Measurements from ENCODE around the gene CHCHD1. TPM values are rescaled to one million over a fixed set of nuclear protein-coding genes. Genes with fewer than 3 reads are reported as not detected.

Gene CHCHD1
- total and polyA plus RNA-seq, 2 donors (not counting 3 experiments of a cell fraction or from before 2014, with no cell fraction given), result 31.7 to 39.2 TPM

DNA sequence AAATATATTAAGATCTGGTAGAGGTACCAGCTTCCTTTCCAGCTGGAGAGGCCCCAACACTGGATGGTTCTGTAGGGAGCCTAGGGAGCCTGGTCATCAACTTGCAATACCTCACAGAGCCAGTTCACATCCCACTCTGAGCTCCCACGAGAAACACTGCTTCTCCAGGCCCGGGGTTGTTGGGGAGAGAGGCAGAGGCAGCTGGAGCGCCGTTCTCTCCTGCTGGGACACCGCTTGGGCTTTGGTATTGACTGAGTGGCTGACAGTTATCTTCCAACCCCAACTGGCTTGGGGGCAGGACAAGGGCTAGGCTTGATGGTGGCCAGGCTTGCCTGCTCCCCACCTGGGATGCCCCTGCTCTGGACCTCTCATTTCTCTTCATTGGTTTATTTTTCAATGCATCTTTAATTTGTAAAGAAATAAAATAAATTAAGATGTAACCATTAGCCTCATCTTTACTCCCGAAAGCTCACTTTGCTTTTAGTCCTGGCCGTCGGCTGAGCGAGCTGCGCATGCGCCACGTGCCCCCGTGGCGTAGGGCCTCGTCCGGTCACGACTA is 10.0 kb upstream of the CHCHD1 start:
- no peaks in the 10 kb centered on the region for H4K20me1 ChIP-seq (replicated peaks; ENCODE audit: control insufficient read depth, extremely low read depth, insufficient read depth, low read length)
- peaks cover 20% of the 10 kb centered on the region for H3K4me1 ChIP-seq (ENCODE audit: control insufficient read depth, extremely low read depth, insufficient read depth, low read length)
- CTCF ChIA-PET, result interaction anchor here (0.7 to 8.3 kb wide), 4 partner anchors 8 to 107 kb away, joined by 3 to 69 read pairs (median 7); partner anchors contain the start of gene CHCHD1
- H3K36me3 ChIP-seq (ENCODE audit: control insufficient read depth in 2 of 2, extremely low read depth in 1 of 2, insufficient read depth in 2 of 2, low read length in 2 of 2), result peaks cover 12 to 37% of the 10 kb centered on the region in 2 experiments
- H2AFZ ChIP-seq (ENCODE audit: low read depth, low read length), result peak overlapping the region; percentile 55
- dilution Hi-C loops (cut with MboI; ENCODE audit: extremely low pct_ligation_motif_present, low sequenced_read_pairs), result no loop called here
- no peaks in the 10 kb centered on the region for H3K9me3 ChIP-seq (replicated peaks; ENCODE audit: control insufficient read depth, insufficient read depth, low read length)
- no peaks in the 10 kb centered on the region for H3K9me1 ChIP-seq (replicated peaks; ENCODE audit: control insufficient read depth, extremely low read depth, insufficient read depth, low read length)
- H3K79me2 ChIP-seq (ENCODE audit: control insufficient read depth, insufficient read depth, low read length), result peaks cover 34% of the 10 kb centered on the region
- TSS peak; percentile 1 for BruUV-seq (replicated peaks)
- H3K4me3 ChIP-seq (replicated peaks in 1 of 3; ENCODE audit: insufficient read depth in 1 of 3, low read depth in 1 of 3, low read length in 3 of 3), result peak overlapping the region; percentile 40 to 85 (median 79)
- peak overlapping the region; percentile 93 for H3K4me2 ChIP-seq (ENCODE audit: insufficient read depth, low read length)
- no peak for FAIRE-seq
- TF ChIP-seq, protein P1, sequence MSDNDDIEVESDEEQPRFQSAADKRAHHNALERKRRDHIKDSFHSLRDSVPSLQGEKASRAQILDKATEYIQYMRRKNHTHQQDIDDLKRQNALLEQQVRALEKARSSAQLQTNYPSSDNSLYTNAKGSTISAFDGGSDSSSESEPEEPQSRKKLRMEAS (IDR thresholded peaks at IDR 0.05; ENCODE audit: insufficient read depth, insufficient read length), result peak; percentile 13
- no peak for TF ChIP-seq FOS (IDR thresholded peaks at IDR 0.05; ENCODE audit: borderline replicate concordance, insufficient read depth, low read length)
- peak; percentile 87 for DNase-seq (ENCODE audit: low read depth, low spot score)
- H3K27ac ChIP-seq (ENCODE audit: insufficient read depth, low read depth, low read length), result peak overlapping the region; percentile 72
- peak overlapping the region; percentile 80 for H3K9ac ChIP-seq (replicated peaks; ENCODE audit: extremely low read depth, insufficient read depth, low read length)
- H3K27me3 ChIP-seq (ENCODE audit: control insufficient read depth in 2 of 2, insufficient read depth in 2 of 2, low read length in 2 of 2), result no peaks in the 10 kb centered on the region
- intact Hi-C loops (cut with micrococcal nuclease), result loop anchor here (1.0 to 5.0 kb wide), 4 partner anchors 14 to 108 kb away; partner anchors contain the start of genes NDST2, SEC24C and ZSWIM8
- POLR2A ChIA-PET, result interaction anchor here (0.5 to 2.8 kb wide), 4 partner anchors 10 to 1054 kb away, joined by 3 to 11 read pairs (median 3); partner anchors contain the start of gene CHCHD1

DNA sequence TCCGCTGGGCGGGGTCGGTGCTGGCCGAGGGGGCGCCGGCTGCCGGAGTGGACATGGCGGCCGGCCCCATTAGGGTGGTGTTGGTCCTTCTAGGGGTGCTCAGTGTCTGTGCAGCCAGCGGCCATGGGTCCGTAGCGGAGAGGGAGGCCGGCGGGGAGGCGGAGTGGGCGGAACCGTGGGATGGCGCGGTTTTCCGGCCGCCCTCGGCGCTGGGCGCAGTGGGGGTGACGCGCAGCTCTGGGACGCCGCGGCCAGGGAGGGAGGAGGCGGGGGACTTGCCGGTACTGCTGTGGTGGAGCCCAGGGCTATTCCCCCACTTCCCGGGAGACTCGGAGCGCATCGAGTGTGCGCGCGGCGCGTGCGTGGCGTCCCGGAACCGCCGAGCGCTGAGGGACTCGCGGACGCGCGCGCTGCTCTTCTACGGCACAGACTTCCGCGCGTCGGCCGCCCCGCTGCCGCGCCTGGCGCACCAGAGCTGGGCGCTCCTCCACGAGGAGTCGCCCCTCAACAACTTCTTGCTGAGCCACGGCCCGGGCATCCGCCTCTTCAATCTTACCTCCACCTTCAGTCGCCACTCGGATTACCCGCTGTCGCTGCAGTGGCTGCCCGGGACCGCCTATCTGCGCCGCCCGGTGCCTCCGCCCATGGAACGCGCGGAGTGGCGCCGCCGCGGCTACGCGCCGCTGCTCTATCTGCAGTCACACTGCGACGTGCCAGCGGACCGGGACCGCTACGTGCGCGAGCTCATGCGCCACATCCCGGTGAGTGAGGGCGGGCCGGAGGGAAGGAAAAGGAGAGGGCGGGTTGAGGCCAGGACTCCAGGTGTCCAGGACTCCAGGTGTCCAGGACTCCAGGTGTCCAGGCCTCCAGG is 9.3 kb upstream of the CHCHD1 start:
- TF ChIP-seq EZH2 (IDR thresholded peaks at IDR 0.05; ENCODE audit: borderline replicate concordance, low read depth, low read length, severe bottlenecking) (no peak), POLR2AphosphoS5 (IDR thresholded peaks at IDR 0.05; ENCODE audit: insufficient read depth, low read depth, low read length) (peak; percentile 94), CTCF (IDR thresholded peaks at IDR 0.05; ENCODE audit: extremely low read depth in 1 of 2, insufficient read depth in 1 of 2, low read depth in 1 of 2, low read length in 2 of 2) (no peak), GATA2 (IDR thresholded peaks at IDR 0.05; ENCODE audit: insufficient read depth, insufficient read length, low read depth, low read length) (no peak), POLR2A (IDR thresholded peaks at IDR 0.05; ENCODE audit: low read depth, low read length) (peak; percentile 89), JUN (IDR thresholded peaks at IDR 0.05; ENCODE audit: borderline replicate concordance, insufficient read depth, insufficient read length, low read depth) (no peak)
- DNase-seq (ENCODE audit: low read depth, low spot score) (peak; percentile 80), FAIRE-seq (peak; percentile 86)
- Histone ChIP-seq H3K4me2 (ENCODE audit: insufficient read depth, low read length) (peak overlapping the region; percentile 93), H4K20me1 (replicated peaks; ENCODE audit: control insufficient read depth, extremely low read depth, insufficient read depth, low read length) (no peaks in the 10 kb centered on the region), H3K4me3 (replicated peaks in 1 of 3; ENCODE audit: insufficient read depth in 1 of 3, low read depth in 1 of 3, low read length in 3 of 3) (peak overlapping the region; percentile 40 to 85 (median 79)), H2AFZ (ENCODE audit: low read depth, low read length) (peak overlapping the region; percentile 55), H3K9ac (replicated peaks; ENCODE audit: extremely low read depth, insufficient read depth, low read length) (peak overlapping the region; percentile 80), H3K9me3 (replicated peaks; ENCODE audit: control insufficient read depth, insufficient read depth, low read length) (no peaks in the 10 kb centered on the region), H3K79me2 (ENCODE audit: control insufficient read depth, insufficient read depth, low read length) (peaks cover 36% of the 10 kb centered on the region), H3K9me1 (replicated peaks; ENCODE audit: control insufficient read depth, extremely low read depth, insufficient read depth, low read length) (no peaks in the 10 kb centered on the region), H3K36me3 (ENCODE audit: control insufficient read depth in 2 of 2, extremely low read depth in 1 of 2, insufficient read depth in 2 of 2, low read length in 2 of 2) (peaks cover 12 to 34% of the 10 kb centered on the region in 2 experiments), H3K27ac (ENCODE audit: insufficient read depth, low read depth, low read length) (peak overlapping the region; percentile 72), H3K4me1 (ENCODE audit: control insufficient read depth, extremely low read depth, insufficient read depth, low read length) (peaks cover 20% of the 10 kb centered on the region), H3K27me3 (ENCODE audit: control insufficient read depth in 2 of 2, insufficient read depth in 2 of 2, low read length in 2 of 2) (no peaks in the 10 kb centered on the region)
- ChIA-PET POLR2A (interaction anchor here (0.5 to 2.8 kb wide), 4 partner anchors 10 to 227 kb away, joined by 3 to 11 read pairs (median 4); partner anchors contain the start of gene CHCHD1), CTCF (interaction anchor here (0.7 to 8.3 kb wide), 6 partner anchors 9 to 106 kb away, joined by 3 to 69 read pairs (median 4); partner anchors contain the start of gene CHCHD1)
- BruUV-seq (replicated peaks), result no TSS peak
- dilution Hi-C loops (cut with MboI; ENCODE audit: extremely low pct_ligation_motif_present, low sequenced_read_pairs), result no loop called here
- intact Hi-C loops (cut with micrococcal nuclease), result loop anchor here (1.0 to 5.0 kb wide), 4 partner anchors 13 to 107 kb away; partner anchors contain the start of genes NDST2, SEC24C and ZSWIM8
